Tibial nerve (tissue), 3 donors: ENCODE data around the gene CDKN2B-AS1.

ENCODE experiments used
- POLR2A ChIP-seq, 2 donors: fragments of 450-650 bp; IDR thresholded peaks; one replicate each; pipeline ENCODE4 v1.6.1; 2017; ENCODE audit warnings: antibody characterized with exemption in 2 of 2, mild to moderate bottlenecking in 2 of 2, moderate library complexity in 2 of 2
- TF ChIP-seq, protein P1 (sequence below), 5 experiments: fragments of 200-600 bp in 3 of 5; fragments of 450-650 bp in 2 of 5; sonication (generic) in 3 of 5; IDR thresholded peaks; one replicate each; pipeline ENCODE4 v1.5.1; 2016 to 2019; ENCODE audit warnings: antibody characterized with exemption in 5 of 5, mild to moderate bottlenecking in 3 of 5, moderate library complexity in 2 of 5

DNA sequence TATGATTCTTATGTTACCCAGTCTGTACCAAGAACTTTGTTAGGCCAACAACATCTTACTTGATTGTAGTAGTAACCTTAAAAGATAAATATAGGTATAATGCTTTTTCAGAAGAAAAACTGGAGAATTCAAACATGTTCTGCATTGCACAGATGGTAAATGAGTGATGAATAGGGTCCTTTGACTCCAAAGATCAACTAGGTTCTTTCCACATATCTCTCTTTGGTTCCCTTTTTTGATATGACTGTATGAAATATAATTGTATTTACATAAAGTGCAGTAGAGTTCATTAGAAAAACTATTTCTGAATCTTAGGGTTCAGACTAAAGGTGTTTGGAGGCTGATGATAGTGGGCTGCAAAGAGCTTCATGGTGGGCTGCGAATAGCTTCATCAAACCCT is 165.0 kb downstream of the CDKN2B-AS1 start:
- TF ChIP-seq, protein P1, sequence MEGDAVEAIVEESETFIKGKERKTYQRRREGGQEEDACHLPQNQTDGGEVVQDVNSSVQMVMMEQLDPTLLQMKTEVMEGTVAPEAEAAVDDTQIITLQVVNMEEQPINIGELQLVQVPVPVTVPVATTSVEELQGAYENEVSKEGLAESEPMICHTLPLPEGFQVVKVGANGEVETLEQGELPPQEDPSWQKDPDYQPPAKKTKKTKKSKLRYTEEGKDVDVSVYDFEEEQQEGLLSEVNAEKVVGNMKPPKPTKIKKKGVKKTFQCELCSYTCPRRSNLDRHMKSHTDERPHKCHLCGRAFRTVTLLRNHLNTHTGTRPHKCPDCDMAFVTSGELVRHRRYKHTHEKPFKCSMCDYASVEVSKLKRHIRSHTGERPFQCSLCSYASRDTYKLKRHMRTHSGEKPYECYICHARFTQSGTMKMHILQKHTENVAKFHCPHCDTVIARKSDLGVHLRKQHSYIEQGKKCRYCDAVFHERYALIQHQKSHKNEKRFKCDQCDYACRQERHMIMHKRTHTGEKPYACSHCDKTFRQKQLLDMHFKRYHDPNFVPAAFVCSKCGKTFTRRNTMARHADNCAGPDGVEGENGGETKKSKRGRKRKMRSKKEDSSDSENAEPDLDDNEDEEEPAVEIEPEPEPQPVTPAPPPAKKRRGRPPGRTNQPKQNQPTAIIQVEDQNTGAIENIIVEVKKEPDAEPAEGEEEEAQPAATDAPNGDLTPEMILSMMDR (IDR thresholded peaks at IDR 0.05) = no peak
- TF ChIP-seq POLR2A (IDR thresholded peaks at IDR 0.05) = no peak
